Coronary artery (tissue), 2 donors: ENCODE measurements around the gene SEMA3G.

Experiments
- DNase-seq: peaks from one replicate; pipeline ENCODE4 v3.0.0-alpha.2; 2017; ENCODE audit warnings: low spot score
- H3K27ac ChIP-seq, 2 donors: fragments of 200-600 bp; sonication (generic); one replicate each; pipeline ENCODE4 v1.5.1; 2016 to 2019
- H3K4me3 ChIP-seq: fragments of 200-600 bp; sonication (generic); 2 replicates; pipeline ENCODE4 v1.5.1; 2016; ENCODE audit warnings: mild to moderate bottlenecking, moderate library complexity
- TF ChIP-seq, protein P1 (sequence below): fragments of 200-600 bp; sonication (generic); IDR thresholded peaks from one replicate; pipeline ENCODE4 v1.5.1; 2019; ENCODE audit warnings: antibody characterized with exemption

SEMA3G gene

GRCh38 chr3:52431459-52432223 lies 13.3 kb downstream of the SEMA3G start:
- DNase-seq = no peak
- Histone ChIP-seq H3K4me3 (no peak overlapping the region), H3K27ac (peak overlapping the region in 1 of 2 donors; percentile 60)
- TF ChIP-seq, protein P1, sequence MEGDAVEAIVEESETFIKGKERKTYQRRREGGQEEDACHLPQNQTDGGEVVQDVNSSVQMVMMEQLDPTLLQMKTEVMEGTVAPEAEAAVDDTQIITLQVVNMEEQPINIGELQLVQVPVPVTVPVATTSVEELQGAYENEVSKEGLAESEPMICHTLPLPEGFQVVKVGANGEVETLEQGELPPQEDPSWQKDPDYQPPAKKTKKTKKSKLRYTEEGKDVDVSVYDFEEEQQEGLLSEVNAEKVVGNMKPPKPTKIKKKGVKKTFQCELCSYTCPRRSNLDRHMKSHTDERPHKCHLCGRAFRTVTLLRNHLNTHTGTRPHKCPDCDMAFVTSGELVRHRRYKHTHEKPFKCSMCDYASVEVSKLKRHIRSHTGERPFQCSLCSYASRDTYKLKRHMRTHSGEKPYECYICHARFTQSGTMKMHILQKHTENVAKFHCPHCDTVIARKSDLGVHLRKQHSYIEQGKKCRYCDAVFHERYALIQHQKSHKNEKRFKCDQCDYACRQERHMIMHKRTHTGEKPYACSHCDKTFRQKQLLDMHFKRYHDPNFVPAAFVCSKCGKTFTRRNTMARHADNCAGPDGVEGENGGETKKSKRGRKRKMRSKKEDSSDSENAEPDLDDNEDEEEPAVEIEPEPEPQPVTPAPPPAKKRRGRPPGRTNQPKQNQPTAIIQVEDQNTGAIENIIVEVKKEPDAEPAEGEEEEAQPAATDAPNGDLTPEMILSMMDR = no peak

DNA sequence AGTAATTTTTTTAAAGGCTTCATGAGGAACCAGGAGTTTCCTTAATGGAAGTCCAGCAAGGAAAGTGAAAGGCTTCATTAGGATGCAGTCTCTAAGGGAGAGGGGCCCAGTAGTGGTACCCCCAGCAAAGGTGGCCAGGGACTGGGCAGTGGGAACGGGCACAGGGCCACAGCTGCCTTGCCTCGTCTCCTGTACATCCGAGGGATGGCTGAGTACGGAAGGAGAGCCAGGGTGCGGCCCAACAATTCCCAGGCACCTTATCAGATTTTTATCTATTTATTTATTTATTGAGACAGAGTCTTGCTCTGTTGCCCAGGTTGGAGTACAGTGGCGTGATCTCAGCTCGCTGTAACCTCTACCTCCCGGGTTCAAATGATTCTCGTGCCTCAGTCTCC lies 14.5 kb downstream of the SEMA3G start:
- peak overlapping the region in 1 of 2 donors; percentile 2 for H3K27ac ChIP-seq
- DNase-seq = no peak
- TF ChIP-seq, protein P1 = no peak
- H3K4me3 ChIP-seq = no peak overlapping the region

DNA sequence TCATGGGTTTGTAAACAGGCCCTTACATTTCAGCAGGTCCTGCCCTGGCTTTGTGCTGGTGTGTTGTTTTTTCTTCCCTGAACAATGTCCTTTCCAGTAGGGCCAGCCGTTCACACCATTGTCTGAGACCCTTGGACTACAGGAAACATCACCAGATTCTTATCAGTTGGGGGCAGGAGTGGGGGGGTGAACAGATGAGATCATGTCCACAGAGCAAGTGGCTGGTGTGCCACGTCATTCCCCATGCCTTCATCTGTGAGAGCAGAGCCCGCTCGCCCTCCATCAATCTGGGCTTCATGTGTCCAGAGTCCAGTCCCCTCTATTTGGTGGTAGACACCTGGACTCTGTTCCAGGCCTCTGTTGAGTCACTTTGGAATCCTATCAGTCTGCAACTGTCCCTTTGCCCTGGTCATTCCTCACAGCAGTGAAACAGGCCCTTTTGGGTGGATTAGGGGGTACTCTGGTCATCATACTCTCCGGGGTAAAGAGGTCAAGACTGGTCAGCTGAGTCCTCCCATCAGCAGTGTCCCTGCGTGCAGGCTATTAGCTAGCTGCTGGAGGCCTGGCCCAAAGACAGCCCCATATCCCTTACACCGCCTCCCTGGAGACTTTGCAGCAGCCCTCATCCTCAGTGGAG lies 15.0 kb downstream of the SEMA3G start:
- peak; percentile 65 for DNase-seq
- Histone ChIP-seq H3K4me3 (no peak overlapping the region), H3K27ac (peak overlapping the region in 1 of 2 donors; percentile 2)
- TF ChIP-seq, protein P1 = no peak

DNA sequence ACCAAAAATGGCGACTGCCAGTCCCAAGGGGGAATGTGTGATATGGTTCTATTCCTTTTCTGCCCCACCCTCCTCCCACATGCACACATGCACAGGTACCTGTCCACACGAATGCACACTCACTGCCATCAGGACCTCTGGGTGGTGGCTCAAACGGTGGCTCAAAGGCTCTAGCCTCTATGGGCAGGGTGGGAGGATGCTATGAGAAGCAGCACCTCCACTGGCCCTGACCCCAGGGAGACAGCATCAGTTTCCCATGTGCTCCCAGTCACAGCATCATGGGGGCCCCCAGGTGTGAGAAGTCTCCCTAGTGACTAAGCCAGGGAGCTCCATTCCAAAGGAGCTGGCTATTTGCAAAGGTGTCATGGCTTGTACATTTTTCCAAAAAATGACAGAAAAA lies 15.9 kb downstream of the SEMA3G start:
- Histone ChIP-seq H3K27ac (no peak overlapping the region), H3K4me3 (no peak overlapping the region)
- no peak for DNase-seq
- TF ChIP-seq, protein P1 = no peak

- H3K4me3 ChIP-seq = no peak overlapping the region
- no peak overlapping the region for H3K27ac ChIP-seq
- TF ChIP-seq, protein P1 = peak; percentile 69
- DNase-seq = no peak
Measured at GRCh38 chr3:52428151-52429005, 16.5 kb downstream of the SEMA3G start.

DNA sequence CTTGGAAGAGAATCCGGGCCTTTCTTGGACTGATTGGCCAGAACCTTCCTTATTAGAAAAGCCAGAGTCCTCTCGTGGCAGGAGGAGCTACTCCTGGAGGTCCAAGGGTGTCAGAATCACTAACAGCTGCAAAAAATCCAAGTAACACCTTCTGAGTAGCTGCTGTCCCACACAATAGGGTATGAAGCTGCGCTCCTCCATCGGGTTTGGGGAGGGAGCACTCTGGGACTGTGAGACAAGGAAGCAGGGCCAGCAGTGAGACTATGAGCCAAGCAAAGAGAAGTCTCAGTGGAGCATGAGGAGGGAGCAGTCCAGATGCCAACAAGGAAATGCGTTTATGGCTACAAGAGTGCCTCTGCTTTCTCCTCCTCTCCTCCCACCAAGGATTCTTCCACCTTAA lies 21.7 kb downstream of the SEMA3G start:
- Histone ChIP-seq H3K4me3 (no peak overlapping the region), H3K27ac (no peak overlapping the region)
- TF ChIP-seq, protein P1 = no peak
- no peak for DNase-seq
